Activated naive CD4-positive, alpha-beta T cell treated with anti-CD3 and anti-CD28 coated beads for 36 hours (primary cell): ENCODE data around the gene KDM4B. TPM values are rescaled to one million over a fixed set of nuclear protein-coding genes. Genes with fewer than 3 reads are reported as not detected.
"Not testable (repeated sequence)": the region's sequence is repeated elsewhere in the genome, so short reads cannot be mapped to it uniquely, and the experiment has no call there.

Source experiments
- CTCF ChIA-PET: fragments of 350-600 bp; sonication (Branson Sonifier 250); formaldehyde crosslinking; loops from one replicate; lab custom pipeline; 2021; ENCODE audit warnings: antibody characterized with exemption; lab: Charles Lee
- DNase-seq: peaks from one replicate; pipeline ENCODE4 v3.0.0-alpha.2; 2020
- H3K27ac Mint-ChIP-seq: one replicate; pipeline ENCODE4 v1.8.0; 2021; ENCODE audit warnings: mild to moderate bottlenecking, mixed read lengths
- H3K27me3 Mint-ChIP-seq: one replicate; pipeline ENCODE4 v1.8.0; 2021; ENCODE audit warnings: low read depth, mixed read lengths
- H3K36me3 Mint-ChIP-seq: one replicate; pipeline ENCODE4 v1.8.0; 2021; ENCODE audit warnings: low read depth, mixed read lengths
- H3K4me1 Mint-ChIP-seq: one replicate; pipeline ENCODE4 v1.8.0; 2021; ENCODE audit warnings: low read depth, mixed read lengths
- H3K4me3 Mint-ChIP-seq: one replicate; pipeline ENCODE4 v1.8.0; 2021; ENCODE audit warnings: mild to moderate bottlenecking, moderate library complexity, mixed read lengths
- H3K9me3 Mint-ChIP-seq: one replicate; pipeline ENCODE4 v1.8.0; 2021; ENCODE audit warnings: mixed read lengths
- intact Hi-C: fragments of 100-400 bp; cut with micrococcal nuclease; formaldehyde crosslinking; loops from one replicate; pipeline ENCODE4 v1.15.1; 2023
- total RNA-seq, 2 experiments: library from RNA; stranded (reverse); gene quantifications; one replicate each; pipeline ENCODE4 v1.2.3, GENCODE V29; 2021

The KDM4B gene
- total RNA-seq, 2 experiments from 2014 or later: 10.5 to 12.7 TPM

GRCh38 chr19:5183616-5184015 is 214.7 kb downstream of the KDM4B start:
- H3K4me1 Mint-ChIP-seq: no peaks in the 10 kb centered on the region
- CTCF ChIA-PET: no interaction called here
- H3K4me3 Mint-ChIP-seq: no peak overlapping the region
- H3K27ac Mint-ChIP-seq: no peak overlapping the region
- no peak for DNase-seq
- intact Hi-C loops: no loop called here
- peaks cover 3% of the 10 kb centered on the region for H3K27me3 Mint-ChIP-seq
- H3K9me3 Mint-ChIP-seq: no peaks in the 10 kb centered on the region
- no peaks in the 10 kb centered on the region for H3K36me3 Mint-ChIP-seq

- Mint-ChIP-seq H3K27ac (no peak overlapping the region), H3K27me3 (peaks cover 3% of the 10 kb centered on the region), H3K9me3 (no peaks in the 10 kb centered on the region), H3K36me3 (no peaks in the 10 kb centered on the region), H3K4me1 (no peaks in the 10 kb centered on the region), H3K4me3 (no peak overlapping the region)
- no peak for DNase-seq
- CTCF ChIA-PET: no interaction called here
- intact Hi-C loops: no loop called here
These were observed 216.0 kb downstream of the KDM4B start for GRCh38 chr19:5184930-5185329.

DNA sequence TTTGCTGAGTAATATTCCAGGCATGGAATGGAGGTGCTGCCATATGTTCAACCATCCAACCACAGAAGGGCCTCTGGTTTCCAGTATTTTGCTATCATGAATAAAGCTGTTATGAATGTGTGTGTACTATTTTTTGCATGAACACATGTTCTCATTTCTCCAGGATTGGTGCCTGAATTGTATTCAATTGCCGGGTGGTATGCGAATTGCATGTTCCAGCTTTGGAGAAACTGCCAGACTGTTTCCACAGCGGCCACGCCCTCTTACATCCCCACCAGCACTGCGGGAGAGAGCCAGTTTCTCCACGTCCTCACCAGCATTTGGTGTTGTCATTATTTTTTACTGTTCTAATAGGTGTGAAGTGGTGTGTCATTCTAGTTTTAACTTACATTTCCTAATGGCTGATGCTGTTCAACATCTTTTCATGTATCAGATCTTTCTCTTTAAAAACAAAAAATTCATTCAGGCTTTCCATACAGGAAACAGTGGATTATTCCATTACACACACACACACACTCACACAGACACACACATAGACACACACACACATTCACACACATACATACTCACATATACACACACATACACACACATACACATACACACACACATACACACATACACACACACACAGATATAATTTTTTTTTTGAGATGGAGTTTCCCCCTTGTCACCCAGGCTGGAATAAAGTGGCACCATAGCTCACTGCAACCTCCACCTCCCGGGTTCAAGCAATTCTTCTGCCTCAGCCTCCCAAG is 217.6 kb downstream of the KDM4B start:
- no peak for DNase-seq
- no peaks in the 10 kb centered on the region for H3K4me1 Mint-ChIP-seq
- CTCF ChIA-PET: no interaction called here
- H3K4me3 Mint-ChIP-seq: no peak overlapping the region
- no peaks in the 10 kb centered on the region for H3K9me3 Mint-ChIP-seq
- no peak overlapping the region for H3K27ac Mint-ChIP-seq
- intact Hi-C loops: no loop called here
- H3K36me3 Mint-ChIP-seq: no peaks in the 10 kb centered on the region
- H3K27me3 Mint-ChIP-seq: peaks cover 3% of the 10 kb centered on the region

DNA sequence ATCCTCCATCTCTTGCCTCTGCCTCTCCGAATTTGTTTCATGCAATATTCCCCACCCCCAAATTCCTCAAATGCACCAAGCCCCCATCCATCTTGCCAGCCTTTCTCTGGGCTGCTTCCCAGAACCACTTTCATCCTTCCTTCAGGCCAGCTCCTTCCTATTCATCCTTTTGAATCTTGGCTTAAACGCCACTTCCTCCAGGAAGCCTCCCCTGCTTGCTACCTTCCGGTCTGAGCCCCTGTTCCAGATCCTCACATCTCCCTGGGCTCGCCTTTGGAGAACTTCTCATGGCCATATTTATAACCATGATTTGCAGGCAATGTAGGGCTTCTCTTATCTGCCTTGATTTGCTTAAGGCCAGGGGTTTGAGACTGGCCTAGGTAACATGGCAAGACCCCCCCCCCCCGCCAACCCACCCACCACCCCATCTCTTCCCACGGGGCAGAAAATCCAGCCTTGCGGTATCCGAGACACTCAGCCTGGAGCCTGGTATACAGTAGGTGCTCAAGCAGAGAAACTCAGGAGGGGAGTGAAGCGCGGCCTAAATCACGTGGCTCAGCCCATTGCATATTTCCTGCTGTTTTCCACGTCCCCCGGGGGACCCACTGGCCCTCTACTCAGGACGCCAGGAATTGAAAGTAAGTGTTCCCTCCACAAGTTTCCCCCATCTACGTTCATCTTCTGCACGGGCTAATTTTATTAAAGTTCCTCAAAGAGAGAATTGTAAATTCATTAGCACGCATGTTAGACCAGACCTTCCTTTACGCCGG is 219.8 kb downstream of the KDM4B start:
- intact Hi-C loops: no loop called here
- no peaks in the 10 kb centered on the region for H3K9me3 Mint-ChIP-seq
- H3K27me3 Mint-ChIP-seq: peaks cover 3% of the 10 kb centered on the region
- no peaks in the 10 kb centered on the region for H3K36me3 Mint-ChIP-seq
- no peak for DNase-seq
- no peaks in the 10 kb centered on the region for H3K4me1 Mint-ChIP-seq
- H3K4me3 Mint-ChIP-seq: no peak overlapping the region
- CTCF ChIA-PET: no interaction called here
- no peak overlapping the region for H3K27ac Mint-ChIP-seq

DNA sequence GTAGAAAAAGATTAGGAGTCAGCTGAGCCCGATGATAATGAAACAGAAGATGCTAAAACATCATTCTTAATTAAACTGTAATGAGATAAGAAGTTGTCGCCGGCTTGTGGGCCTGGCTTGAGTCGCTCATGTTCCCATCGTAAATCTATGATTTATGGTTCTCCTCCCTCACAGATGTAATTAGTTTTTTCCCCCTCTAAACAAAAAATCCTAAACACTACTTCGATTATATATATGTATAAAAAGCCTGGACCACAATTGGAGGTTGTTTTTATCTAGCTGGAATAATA is 220.3 kb downstream of the KDM4B start:
- DNase-seq: no peak
- Mint-ChIP-seq H3K4me3 (no peak overlapping the region), H3K36me3 (no peaks in the 10 kb centered on the region), H3K27ac (no peak overlapping the region), H3K4me1 (no peaks in the 10 kb centered on the region), H3K9me3 (no peaks in the 10 kb centered on the region), H3K27me3 (peaks cover 3% of the 10 kb centered on the region)
- intact Hi-C loops: no loop called here
- CTCF ChIA-PET: no interaction called here

DNA sequence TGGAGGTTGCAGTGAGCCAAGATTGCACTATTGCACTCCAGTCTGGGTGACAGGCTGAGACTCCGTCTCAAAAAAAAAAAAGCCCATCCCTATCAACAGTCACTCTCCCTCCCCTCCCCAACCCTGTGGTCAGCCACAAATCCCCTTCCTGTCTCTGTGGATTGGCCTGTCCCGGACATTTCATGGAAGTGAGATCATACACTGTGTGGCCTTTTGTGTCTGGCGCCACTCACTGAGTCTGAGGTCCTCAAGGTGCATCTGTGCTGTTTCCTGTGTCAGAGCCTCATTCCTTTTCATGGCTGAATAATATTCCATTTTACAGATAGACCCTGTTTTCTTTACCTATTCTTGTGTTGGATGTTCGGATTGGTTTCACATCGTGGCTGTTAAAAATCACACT is 222.2 kb downstream of the KDM4B start:
- no peak overlapping the region for H3K27ac Mint-ChIP-seq
- H3K4me3 Mint-ChIP-seq: no peak overlapping the region
- H3K4me1 Mint-ChIP-seq: no peaks in the 10 kb centered on the region
- intact Hi-C loops: no loop called here
- H3K36me3 Mint-ChIP-seq: no peaks in the 10 kb centered on the region
- H3K9me3 Mint-ChIP-seq: no peaks in the 10 kb centered on the region
- CTCF ChIA-PET: no interaction called here
- peaks cover 3% of the 10 kb centered on the region for H3K27me3 Mint-ChIP-seq
- no peak for DNase-seq

DNA sequence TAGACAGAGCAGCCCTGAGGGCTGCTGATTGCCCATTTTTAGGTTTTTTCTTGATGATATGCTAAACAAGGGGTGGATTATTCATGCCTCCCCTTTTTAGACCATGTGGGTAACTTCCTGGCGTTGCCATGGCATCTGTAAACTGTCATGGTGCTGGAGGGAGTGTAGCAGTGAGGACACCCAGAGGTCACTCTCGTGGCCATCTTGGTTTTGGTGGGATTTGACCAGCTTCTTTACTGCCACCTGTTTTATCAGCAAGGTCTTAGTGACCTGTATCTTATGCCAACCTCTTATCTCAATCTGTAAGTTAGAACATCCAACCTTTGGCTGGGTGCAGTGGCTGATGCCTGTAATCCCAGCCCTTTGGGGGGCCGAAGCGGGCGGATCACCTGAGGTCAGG is 223.7 kb downstream of the KDM4B start:
- intact Hi-C loops: no loop called here
- H3K4me1 Mint-ChIP-seq: no peaks in the 10 kb centered on the region
- H3K27ac Mint-ChIP-seq: no peak overlapping the region
- H3K27me3 Mint-ChIP-seq: peaks cover 3% of the 10 kb centered on the region
- no peaks in the 10 kb centered on the region for H3K9me3 Mint-ChIP-seq
- no peaks in the 10 kb centered on the region for H3K36me3 Mint-ChIP-seq
- no peak for DNase-seq
- CTCF ChIA-PET: interaction anchor here (0.6 kb wide), 1 partner anchor 132 kb away, joined by 3 read pairs; no protein-coding TSS in a partner anchor
- no peak overlapping the region for H3K4me3 Mint-ChIP-seq

DNA sequence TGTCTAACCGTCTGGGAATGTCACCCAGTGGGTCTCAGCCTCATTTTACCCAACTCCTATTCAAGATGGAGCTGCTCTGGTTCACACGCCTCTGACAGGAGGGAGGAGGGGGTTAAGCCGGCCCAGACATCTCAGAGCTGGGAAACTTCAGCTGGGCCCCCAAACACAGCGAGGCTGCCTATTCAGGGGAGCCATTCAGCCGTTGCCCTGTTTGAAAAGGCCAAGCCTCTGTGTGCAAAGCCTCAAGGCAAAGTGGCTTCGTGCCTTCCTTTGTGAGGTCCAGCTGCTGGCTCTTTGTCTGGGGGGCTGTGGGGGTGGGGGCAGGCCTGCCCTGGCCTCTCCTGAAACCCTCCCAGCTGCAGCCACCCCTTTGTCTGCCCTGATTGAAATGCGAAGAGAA is 224.3 kb downstream of the KDM4B start:
- Mint-ChIP-seq H3K4me1 (no peaks in the 10 kb centered on the region), H3K36me3 (no peaks in the 10 kb centered on the region), H3K27me3 (peaks cover 3% of the 10 kb centered on the region), H3K27ac (no peak overlapping the region), H3K4me3 (no peak overlapping the region), H3K9me3 (no peaks in the 10 kb centered on the region)
- no peak for DNase-seq
- intact Hi-C loops: no loop called here
- CTCF ChIA-PET: interaction anchor here (0.6 kb wide), 1 partner anchor 132 kb away, joined by 3 read pairs; no protein-coding TSS in a partner anchor

DNA sequence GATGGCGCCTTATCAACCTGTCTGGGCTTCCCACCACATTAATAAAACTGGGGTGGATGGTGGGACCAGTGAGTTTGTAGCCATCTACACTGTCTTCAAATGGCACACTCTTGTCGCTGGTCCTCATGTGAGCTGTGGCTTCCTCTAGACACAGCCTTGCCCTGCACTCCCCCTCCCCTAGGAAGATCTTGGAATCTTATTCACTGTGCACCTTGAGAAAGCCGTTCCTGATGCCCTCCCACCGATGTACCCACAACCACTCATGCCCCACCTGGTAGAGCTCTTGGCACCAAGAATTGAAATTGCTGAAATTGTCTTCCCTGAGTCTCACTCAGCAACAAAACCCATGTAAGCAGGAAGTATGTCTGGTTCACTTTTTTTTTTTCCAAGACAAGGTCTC is 225.7 kb downstream of the KDM4B start:
- no peaks in the 10 kb centered on the region for H3K9me3 Mint-ChIP-seq
- no peak overlapping the region for H3K27ac Mint-ChIP-seq
- CTCF ChIA-PET: interaction anchor here (0.7 kb wide), 1 partner anchor 24 kb away, joined by 3 read pairs; no protein-coding TSS in a partner anchor
- no peaks in the 10 kb centered on the region for H3K36me3 Mint-ChIP-seq
- intact Hi-C loops: no loop called here
- no peak for DNase-seq
- no peaks in the 10 kb centered on the region for H3K4me1 Mint-ChIP-seq
- no peaks in the 10 kb centered on the region for H3K27me3 Mint-ChIP-seq
- H3K4me3 Mint-ChIP-seq: no peak overlapping the region

DNA sequence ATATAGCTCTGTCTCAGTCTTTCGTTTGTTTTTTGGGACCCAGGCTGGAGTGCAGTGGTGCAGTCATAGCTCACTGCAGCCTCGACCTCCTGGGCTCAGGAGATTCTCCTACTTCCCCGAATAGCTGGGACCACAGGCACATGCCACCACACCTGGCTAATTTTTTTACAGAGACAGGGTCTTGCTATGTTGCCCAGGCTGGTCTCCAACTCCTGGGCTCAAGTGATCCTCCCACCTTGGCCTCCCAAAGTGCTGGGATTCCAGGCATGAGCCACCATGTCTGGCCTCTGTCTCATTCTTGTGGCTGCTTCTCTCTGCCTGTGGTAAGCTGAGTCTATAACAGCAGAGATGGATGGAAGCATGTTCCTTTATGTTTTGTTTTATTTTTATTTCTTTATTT is 226.7 kb downstream of the KDM4B start:
- CTCF ChIA-PET: interaction anchor here (0.7 kb wide), 1 partner anchor 25 kb away, joined by 3 read pairs; no protein-coding TSS in a partner anchor

DNA sequence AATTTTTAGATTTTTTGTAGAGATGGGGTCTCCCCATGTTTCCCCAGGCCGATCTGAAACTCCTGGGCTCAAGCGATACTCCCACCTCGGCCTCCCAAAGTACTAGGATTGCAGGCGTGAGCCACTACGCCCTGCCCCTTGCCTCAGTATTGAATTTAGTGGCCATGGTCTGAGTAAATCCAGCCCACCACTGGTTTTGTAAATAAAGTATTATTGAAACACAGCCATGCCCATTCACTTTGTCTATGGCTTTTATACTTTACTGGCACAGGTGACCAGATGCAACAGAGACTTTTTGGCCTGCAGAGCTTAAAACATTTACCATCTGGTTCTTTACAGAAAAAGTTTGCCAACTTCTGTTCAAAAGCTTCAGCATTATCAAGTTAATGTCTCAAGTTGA is 227.9 kb downstream of the KDM4B start:
- no peaks in the 10 kb centered on the region for H3K27me3 Mint-ChIP-seq

More for the DNA sequence above, 226.7 kb downstream of the KDM4B start:
- H3K27ac Mint-ChIP-seq, H3K9me3 Mint-ChIP-seq, H3K36me3 Mint-ChIP-seq, intact Hi-C loops, H3K27me3 Mint-ChIP-seq, DNase-seq, H3K4me1 Mint-ChIP-seq, H3K4me3 Mint-ChIP-seq: not testable (repeated sequence)

GRCh38 chr19:5200844-5201243 is 231.9 kb downstream of the KDM4B start:
- peaks cover 10% of the 10 kb centered on the region for H3K9me3 Mint-ChIP-seq
- CTCF ChIA-PET: no interaction called here
- DNase-seq: no peak
- H3K4me1 Mint-ChIP-seq: no peaks in the 10 kb centered on the region
- intact Hi-C loops: no loop called here
- no peak overlapping the region for H3K27ac Mint-ChIP-seq
- H3K36me3 Mint-ChIP-seq: no peaks in the 10 kb centered on the region
- H3K27me3 Mint-ChIP-seq: no peaks in the 10 kb centered on the region
- no peak overlapping the region for H3K4me3 Mint-ChIP-seq

More for the DNA sequence above, 227.9 kb downstream of the KDM4B start:
- Mint-ChIP-seq H3K9me3 (peaks cover 9% of the 10 kb centered on the region), H3K27ac (no peak overlapping the region), H3K4me1 (no peaks in the 10 kb centered on the region), H3K4me3 (no peak overlapping the region), H3K36me3 (no peaks in the 10 kb centered on the region)
- no peak for DNase-seq
- intact Hi-C loops: no loop called here
- CTCF ChIA-PET: no interaction called here

- DNase-seq: no peak
- CTCF ChIA-PET: no interaction called here
- no peaks in the 10 kb centered on the region for H3K27me3 Mint-ChIP-seq
- H3K27ac Mint-ChIP-seq: no peak overlapping the region
- H3K4me1 Mint-ChIP-seq: no peaks in the 10 kb centered on the region
- intact Hi-C loops: no loop called here
- no peak overlapping the region for H3K4me3 Mint-ChIP-seq
- H3K9me3 Mint-ChIP-seq: peaks cover 10% of the 10 kb centered on the region
- H3K36me3 Mint-ChIP-seq: no peaks in the 10 kb centered on the region
These were observed 233.6 kb downstream of the KDM4B start for GRCh38 chr19:5202553-5202952.
